GM18520 (cell line): Measurements from ENCODE around the gene ZNF81.
"Not testable (repeated sequence)": the region's sequence is repeated elsewhere in the genome, so short reads cannot be mapped to it uniquely, and the experiment has no call there.

Experiments
- ATAC-seq: cut with Tn5 transposase; IDR thresholded peaks from one replicate; pipeline ENCODE4 v1.9.1; 2021; ENCODE audit not compliant: unreplicated experiment

The ZNF81 gene

DNA sequence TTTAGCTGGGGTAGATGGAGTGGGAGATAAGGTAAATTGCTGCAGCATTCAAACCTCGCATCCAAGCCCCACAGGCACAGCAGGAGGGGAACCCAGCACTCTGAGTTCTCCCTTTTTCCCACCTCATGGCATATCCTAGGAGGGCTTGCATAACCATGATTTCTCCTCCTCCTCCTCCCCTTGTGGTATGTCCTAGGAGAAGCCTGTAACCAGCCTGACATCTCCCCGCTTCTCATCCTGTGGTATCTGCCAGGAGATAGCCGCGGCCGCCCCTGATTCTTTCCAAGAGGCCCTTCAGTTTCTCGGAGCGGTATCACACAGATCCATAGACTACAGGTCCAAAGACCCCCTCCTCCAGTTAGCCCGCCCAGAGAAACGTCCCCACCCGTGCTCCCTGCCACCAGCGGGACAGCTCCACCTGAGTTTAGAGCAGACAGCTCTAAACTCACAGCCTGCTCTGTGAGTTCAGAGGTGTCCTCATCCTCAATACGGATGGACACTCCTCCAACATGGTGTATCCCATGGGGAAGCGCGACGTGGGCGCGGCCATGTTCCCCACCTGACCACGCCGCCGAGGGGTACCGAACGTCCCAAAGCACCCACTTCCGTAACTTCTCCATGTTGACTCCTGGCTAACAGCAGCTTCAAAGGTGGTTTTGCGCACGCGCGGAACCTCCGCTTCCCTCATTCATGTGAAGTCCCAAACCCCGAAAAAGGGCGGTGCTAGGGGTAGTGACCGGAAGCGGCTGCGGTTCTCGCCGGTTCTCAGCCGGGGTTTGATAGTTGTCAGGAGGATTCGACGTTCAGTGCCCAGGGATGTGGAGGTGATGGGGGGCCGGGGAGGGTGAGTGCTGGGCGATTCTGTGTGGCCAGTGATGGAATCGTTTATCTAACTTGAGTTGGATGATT, at the start of gene ZNF81:
TSS of gene ZNF81 (plus strand) at position 739 of the 909 bp plus-strand sequence. CDS start 9,366 bp downstream, outside the sequence.
- peak; percentile 86 for ATAC-seq

- ATAC-seq, result no peak
Measured at GRCh38 chrX:47796433-47796906, 40.2 kb upstream of the ZNF81 start.

DNA sequence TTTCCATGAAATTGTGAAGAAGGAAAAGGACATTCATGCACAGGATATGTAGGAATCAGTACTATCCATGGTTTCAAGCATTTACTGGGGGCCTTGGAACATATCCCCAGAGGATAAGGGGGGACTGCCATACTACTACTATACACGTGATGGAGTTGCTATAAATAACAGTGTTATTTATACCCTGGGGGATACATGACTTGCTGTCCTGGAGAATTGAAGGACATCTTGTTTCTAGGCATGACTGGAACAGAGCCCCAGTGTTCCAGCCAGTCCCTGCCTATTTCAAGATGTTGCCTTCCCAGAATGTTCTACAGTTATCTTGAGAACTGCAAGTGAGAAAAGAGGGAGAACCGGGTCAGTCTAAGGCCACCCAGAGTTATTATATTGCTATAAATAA, 39.6 kb upstream of the ZNF81 start:
- no peak for ATAC-seq

DNA sequence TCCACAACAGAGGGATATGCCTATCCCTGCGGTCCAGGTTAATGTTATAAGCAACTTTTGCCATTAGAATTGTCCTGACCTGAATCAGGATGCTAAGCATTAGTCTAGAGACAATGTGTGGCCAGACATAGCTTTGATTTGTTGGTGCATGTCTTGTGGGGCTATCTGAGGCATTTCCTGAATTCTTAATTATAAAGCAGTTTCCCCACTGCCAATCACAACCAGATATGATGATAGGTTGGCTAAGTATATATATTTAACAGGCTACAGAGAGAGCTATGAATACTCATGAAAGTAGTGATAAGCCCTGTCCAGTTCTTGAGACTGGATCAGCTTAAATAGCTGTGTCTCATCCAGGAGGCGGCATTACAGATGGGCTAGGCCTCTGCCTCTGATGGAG, 37.8 kb upstream of the ZNF81 start:
- no peak for ATAC-seq

DNA sequence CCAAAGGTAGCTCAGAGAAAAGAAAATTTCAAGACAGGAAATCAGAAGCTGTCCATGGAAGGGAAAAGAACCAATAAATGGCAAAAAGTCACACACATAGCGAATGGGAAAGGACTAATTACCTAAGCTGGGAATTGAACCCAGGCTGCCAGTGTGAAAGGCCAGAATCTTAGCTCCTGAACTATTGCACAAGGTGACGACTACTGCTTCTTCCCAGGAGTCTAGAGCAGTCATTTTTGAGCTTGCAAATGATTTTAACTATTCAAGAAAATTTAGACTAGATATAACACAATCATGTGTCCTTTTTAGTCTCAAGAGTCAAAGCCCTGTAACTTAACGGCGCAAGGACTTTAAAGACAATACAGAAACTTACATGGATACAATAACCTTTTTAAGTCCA, 34.1 kb upstream of the ZNF81 start:
- no peak for ATAC-seq

DNA sequence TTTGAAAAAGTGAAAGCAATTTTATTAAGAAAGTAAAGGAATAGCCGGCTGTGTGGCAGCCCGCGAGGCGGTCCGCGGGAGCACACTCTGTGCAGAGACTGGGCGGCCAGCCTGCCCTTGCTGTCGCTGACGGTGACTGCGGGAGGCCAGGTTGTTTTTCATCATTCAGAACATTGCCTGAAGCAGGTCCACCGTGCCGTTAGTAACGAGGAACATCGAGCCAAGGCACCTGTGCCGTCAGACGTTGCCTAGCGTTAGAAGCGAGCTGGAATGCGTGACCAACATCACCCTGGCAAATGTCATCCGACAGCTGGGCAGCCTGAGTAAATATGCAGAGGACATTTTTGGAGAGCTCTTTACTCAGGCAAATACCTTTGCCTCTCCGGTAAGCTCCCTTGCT, 33.6 kb upstream of the ZNF81 start:
- ATAC-seq, result not testable (repeated sequence)

- no peak for ATAC-seq
Measured at GRCh38 chrX:47804315-47804714, 32.4 kb upstream of the ZNF81 start.

DNA sequence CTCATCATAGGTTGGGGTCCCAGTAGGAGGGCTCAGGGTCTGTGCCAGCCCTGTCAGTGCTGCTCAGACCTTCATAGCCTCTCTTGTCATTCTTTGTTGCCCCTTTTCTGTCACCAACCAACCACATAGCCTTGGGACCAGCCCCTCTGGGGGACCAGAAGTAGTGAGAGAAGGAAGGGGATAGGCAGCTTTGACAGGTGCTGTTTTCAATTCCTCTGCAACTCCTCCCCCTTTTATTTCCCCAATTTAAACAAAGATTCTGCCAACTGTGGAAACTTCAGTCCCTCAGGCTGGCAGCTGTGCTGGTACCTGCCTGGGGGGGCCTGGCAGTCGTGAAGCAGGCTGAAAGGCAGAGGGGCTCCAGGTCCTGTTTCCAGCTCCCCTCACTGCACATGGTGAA, 30.9 kb upstream of the ZNF81 start:
- not testable (repeated sequence) for ATAC-seq

- not testable (repeated sequence) for ATAC-seq
Measured at GRCh38 chrX:47806415-47807271, 30.1 kb upstream of the ZNF81 start.

- not testable (repeated sequence) for ATAC-seq
Measured at GRCh38 chrX:47807272-47807538, 29.5 kb upstream of the ZNF81 start.

GRCh38 chrX:47807548-47807947, 29.2 kb upstream of the ZNF81 start:
- no peak for ATAC-seq

DNA sequence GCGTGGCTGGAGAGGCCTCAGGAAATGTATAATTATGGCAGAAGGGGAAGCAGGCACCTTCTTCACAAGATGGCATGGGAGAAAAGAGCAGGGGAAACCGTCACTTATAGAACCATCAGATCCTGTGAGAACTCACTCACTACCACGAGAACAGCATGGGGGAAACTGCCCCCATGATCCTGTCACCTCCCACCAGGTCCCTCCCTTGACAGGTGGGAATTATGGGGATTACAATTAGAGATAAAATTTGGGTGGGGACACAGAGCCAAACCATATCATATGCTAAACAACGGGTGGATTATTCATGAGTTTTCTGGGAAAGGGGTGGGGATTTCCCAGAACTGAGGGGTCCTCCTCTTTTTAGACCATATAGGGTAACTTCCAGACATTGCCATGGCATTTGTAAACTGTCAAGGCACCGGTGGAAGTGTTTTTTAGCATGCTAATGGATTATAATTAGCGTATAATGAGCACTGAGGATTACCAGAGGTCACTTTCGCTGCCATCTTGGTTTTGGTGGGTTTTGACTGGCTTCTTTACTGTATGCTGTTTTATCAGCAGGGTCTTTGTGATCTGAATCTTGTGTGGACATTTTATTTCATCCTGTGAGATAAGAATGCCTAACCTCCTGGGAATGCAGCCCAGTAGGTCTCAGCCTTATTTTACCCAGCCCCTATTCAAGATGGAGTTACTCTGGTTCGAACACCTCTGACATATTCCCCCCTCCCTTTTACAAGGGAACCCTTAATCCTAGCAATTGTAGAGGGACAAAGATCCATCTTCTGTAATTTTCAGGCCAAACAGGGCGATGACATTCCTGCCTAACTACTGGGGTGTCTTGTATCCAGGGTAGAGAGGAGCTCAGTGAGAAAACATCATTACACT, 27.6 kb upstream of the ZNF81 start:
- no peak for ATAC-seq

- no peak for ATAC-seq
Measured at GRCh38 chrX:47814851-47815250, 21.9 kb upstream of the ZNF81 start.

- no peak for ATAC-seq
Measured at GRCh38 chrX:47815901-47816845, 20.5 kb upstream of the ZNF81 start.

GRCh38 chrX:47817421-47817820, 19.3 kb upstream of the ZNF81 start:
- ATAC-seq, result no peak

DNA sequence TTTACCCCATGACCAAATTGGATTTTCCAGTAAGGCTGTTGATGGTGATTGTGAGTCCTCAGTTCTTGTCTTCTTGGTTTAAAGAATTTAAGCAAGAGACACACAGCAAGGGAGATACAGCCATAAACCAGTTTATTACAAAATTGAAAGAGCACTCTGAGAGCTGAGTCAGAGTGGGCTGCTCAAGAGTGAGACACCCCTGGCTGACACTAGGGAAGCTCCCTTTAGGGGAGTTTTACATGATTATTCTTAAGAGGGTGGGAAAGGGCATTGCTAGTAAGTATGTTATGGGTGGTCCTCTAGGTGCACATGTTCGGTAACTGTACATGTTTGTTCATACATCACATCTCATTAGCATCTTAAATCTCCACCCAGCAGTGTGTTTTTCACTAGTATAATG, 18.8 kb upstream of the ZNF81 start:
- no peak for ATAC-seq

- no peak for ATAC-seq
Measured at GRCh38 chrX:47828984-47829383, 7.7 kb upstream of the ZNF81 start.

DNA sequence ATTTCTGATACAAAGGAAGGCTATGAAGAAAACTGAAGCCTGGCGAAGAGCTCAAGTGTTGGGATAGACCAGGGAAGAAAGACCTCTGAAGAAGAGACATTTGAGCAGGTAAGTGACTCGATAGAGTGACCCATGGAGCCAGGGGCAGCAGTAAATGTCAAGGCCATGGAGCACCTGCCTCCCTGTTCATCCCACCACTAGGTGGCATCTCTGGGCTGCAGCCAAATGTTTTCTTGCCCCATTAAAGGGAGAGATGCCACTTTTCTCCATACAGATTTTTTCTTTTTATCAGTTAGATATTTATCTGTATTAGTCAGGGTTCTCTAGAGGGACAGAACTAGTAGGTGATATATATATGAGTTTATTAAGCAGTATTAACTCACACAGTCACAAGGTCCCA, 4.9 kb upstream of the ZNF81 start:
- no peak for ATAC-seq

DNA sequence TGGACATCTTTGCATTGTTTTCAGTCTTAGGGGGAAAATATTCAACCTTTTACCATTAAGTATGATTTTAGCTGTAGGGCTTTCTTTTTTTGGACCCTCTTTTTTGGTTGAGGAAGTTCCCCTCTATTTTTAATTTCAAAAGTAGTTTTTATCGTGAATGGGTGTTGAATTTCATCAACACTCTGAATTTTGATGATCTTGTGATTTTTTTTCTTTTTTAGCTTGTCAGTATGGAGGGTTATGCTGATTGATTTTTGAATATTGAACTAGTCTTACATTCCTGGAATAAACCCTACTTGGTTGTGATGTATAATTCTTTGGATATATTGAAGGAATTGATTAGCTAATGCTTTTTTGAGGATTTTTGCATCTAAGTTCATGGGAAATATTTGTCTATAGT, 1.7 kb downstream of the ZNF81 start:
- no peak for ATAC-seq

GRCh38 chrX:47840111-47840510, 3.4 kb downstream of the ZNF81 start:
- no peak for ATAC-seq
